HG02840 (cell line): ENCODE results near the gene NHLH2.

Experiments used
- ATAC-seq: cut with Tn5 transposase; IDR thresholded peaks from one replicate; pipeline ENCODE4 v1.9.1; 2021; ENCODE audit warnings: mild to moderate bottlenecking, moderate library complexity, moderate number of reproducible peaks; ENCODE audit not compliant: unreplicated experiment, low FRiP score

Gene NHLH2

DNA sequence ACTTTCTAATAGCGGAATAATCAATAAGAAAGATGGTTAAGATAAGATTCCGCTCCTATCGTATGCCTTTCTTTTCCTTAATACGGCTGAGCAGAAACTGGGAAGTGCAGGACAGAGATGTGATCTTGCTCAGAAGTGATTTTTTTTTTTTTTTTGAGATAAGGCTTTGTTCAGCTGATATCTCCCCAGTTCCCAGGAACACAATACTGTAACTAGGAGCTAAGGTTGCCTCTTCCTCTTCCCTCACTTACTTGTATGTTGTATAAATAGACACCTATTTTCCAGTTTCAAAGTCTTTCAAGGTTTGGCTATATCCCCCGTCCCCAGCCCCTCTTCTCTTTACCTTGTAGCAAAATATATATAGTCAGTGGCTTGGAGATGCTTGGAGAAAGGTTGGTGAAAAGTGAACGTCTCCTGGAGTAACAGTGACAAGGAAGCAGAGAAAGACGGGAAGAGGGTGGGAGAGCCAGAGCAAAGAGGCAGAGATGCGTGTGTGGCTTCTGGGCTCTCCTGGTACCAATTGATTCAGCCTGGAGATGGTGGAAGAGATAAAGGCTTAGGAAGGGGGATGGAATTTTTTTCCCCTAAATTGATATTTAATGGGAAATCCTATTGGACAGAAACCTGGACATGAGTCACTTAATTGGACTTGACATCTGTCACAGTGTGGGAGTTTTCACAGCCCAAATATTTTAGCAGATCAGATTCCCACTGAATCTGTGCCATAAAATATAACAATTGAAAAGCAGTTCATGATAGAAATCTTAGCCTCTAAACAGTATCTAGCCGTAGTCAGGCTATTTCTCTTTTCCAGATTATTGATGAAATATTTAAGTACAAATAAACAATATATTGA is at the start of gene NHLH2:
Gene NHLH2, minus strand, starts transcription at position 522 of the 856 bp plus-strand sequence. CDS start 2,754 bp downstream, outside the sequence.
- ATAC-seq = no peak

DNA sequence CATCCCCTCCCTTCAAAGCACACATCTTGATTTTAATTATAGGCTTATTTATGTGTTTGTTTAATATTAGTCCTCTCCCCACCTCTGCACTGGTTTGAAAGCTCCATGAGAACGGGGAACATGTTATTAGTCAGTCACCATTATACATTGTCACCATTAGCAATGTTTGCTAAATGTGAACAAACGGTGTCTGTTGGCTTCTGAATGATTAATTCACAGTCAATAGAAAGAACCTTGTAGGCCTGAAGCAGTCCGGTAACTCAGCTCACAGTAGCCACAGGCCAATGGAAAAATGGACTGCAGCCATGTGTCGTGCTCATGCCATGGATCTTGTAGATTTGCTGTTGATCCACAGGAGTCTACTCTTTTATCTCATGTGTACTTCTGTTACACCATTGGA is 49.7 kb upstream of the NHLH2 start:
- no peak for ATAC-seq

DNA sequence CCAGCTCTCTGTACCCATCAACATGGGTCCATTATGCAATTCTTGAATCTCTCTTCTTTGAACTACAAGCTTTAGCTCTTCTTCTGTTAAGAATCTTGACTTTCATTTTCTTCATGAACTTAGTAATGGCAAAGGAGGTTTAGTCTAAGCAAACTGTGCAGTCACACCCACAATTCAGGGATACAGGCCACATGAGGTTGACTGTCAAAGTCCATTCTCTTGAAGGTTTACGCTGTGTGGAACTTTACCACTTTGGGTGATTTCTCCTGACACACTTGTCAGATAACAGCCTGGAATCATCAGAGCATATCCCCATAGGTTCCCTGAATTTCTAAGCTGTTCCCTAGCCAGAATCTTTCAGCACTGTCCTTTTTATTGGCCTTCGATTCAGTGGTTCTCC is 48.0 kb upstream of the NHLH2 start:
- ATAC-seq = no peak

DNA sequence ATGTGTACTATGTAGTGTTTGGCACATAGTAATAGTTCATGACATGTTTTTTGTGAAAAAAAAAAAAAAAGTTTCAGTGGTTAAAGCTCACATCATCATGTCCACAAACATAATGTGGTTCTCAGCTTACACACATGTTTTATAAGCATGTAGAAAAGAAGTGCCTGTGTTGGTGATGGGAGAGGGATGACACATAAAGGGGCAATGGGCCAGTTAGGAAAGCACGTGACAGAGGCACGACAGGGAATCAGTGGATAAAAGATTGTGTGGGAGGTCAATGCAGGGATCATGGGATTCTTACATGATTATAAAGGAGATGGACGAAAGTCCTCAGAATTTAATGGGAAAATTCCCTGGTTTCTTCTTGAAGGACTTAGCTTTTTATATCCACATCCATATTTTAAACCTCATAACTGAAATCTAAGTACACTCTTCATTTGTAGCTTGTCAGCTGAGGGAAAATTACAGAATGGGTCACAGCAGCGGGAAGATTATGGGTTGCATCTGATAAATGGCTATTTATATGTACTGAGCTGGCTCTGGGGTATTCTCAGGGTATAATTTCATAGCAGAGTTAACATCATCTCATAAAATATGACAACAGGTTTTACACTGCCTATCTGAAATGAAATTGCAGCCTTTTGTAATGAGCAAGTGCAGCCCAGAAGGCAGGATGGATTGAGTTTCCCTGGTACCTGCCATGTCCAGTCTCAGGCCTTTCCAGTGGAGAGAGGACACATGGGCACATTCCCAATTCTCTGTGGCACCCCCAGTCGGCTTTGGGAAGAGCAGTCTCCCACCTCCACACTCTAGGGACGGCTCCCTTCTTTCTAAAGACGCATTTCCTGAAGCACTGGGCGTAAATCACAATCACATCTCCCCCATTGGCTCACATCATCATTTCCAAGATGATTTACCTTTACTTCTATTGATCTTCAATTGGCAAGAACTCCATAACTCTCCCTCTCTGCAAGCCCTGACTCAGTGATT is 42.3 kb upstream of the NHLH2 start:
- no peak for ATAC-seq

DNA sequence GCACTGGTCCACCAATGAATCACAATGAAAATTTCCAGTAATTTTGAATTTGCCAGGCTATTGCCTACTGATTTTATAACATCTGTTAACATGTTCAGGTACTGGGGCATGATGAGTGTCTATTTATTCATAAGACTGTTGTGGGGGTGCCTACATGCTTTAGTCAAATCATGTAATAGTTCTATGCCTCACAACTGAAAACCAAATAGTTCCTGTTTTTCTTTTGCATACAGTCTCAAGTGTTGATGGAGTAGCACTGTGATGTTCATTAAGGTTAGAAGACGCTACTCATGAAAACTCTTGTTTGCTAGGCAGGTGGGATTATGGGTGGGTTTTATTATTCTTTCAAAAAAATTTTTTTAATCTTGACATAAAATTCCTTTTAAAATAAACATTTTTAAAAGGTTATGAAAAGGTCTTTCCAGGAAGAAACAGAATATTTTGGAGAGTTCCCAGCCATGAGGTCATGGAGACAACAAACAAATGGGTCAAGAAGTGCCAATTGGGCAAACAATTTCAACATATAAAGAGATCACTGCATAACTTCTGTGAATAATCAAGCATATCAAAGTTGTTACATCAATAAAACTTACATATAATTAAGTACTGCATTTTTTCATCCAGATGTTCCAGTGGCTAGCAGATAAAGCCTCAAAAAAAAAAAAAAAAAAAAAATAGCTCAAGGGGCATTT is 40.2 kb upstream of the NHLH2 start:
- ATAC-seq = no peak

DNA sequence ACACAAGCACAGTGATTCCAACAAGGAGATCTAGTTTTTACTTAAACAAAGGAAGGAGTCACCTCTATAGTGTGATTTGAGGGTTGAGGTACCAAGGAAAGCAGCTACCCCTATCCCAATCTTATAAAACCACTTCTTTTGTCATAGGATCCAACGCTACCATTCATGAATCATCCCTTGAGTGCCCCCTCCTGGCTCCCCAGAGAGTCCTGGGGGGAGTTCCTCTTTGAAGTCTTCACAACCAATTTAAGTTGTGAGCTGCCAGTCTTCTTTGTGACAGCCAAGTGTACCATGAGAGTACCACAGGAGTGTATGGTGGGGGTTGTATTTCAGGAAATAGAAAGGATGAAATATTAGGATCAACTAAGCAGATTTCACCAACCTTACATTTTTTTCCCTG is 39.1 kb upstream of the NHLH2 start:
- no peak for ATAC-seq

DNA sequence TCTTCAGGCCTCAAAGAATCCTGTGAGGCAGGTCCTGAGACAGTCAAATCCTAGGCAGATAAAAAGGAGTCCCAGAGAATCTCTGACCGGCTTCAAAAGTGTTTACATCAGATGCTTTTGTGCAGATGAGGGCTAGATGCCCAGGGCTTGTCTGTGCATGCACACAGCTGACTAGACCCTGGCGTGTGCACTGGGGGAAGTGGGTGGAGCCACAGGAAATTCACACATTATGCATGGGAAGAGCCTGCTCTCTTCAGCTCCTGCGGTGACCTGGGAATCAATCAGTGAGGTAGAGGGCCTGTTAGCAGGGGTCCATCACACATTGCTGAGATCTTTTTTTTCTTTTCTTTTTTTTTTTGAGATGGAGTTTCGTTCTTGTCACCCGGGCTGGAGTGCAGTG is 36.6 kb upstream of the NHLH2 start:
- no peak for ATAC-seq

DNA sequence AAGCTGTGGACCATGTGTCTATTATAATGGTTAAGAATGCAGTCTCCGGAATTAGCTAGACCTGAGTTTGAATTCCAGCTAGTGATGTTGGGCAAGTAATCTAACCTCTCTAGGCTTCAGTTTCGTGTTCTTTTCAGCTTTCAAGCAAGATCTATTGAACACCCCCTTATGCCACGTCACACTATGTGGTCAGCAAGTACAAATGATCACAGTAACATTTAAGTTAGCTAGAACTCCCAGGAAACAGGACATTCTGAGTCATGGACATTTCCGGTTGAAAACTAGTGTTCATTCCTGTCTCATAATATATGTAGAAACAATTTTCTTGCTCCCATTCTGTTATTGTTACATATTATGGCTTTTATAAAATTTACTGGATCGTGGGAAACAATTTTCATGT is 34.0 kb upstream of the NHLH2 start:
- no peak for ATAC-seq

DNA sequence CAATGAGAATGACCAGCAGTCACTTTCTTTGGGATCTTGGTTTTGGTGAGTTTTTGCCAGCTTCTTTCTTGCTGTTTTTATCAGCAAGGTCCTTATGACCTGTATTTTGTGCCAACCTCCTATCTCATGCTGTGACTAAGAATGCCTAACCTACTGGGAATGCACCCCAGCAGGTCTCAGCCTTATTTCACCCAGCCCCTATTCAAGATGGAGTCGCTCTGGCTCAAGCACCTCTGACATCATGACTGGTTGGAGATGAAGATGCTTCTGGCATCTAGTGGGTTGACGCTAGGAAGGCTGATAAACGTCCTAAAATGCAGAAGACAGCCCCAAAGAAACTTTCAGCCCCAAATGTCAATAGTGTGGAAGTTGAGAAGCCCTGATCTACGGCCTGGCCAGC is 33.6 kb upstream of the NHLH2 start:
- no peak for ATAC-seq

DNA sequence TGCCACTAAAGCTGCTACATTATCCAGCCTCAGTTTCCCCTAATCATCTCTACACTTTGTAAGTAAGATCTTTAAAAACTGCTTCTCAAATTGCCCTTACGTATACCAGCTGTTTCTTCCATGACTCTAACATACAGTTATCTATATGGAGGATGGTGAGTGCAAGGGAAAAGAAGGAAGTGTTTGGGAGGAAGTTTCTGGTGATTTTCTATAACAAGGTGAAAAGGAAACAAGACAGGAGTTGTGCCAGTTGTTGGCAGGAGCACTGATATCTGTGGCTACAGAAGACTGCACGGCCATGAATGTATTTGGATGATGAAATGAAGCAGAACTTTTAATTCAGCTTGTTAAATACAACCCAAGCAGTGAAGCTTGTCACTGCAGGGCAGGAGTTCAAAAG is 32.3 kb upstream of the NHLH2 start:
- ATAC-seq = no peak

DNA sequence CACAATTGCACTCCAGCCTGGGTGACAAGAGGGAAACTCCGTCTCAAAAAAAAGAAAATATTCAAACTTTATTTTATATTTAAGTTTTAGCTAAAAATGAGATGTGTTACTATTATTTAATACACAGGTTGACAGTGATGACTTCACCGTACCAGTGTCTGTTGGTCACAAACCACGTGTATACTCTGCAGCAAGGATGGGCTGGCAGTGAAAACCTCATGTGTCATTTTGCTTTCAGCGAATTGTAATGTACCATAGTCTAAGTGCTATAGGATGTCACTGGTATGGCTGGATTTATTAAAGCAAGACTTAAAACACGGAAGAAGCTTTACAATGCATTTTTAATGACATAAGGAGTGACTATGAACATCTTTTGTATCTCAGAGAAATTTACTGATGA is 28.1 kb upstream of the NHLH2 start:
- ATAC-seq = no peak

DNA sequence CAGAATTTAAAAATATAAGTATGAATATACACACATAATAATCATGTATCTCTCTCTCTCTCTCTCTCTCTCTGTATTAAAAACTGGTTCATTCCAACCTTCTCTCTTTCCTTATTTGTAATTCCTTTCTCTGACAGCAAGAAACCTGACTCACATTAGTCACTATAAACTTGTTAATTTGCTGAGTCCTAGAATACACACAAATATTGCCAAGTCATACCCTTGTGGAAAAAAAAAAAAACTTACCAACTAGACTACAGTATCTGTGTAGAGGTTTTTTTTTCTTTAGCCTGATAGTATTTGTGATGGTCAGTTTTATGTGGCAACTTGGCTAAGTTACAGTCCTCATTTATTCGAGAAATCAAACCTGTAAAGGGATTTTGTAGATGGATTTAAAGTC is 26.3 kb upstream of the NHLH2 start:
- ATAC-seq = no peak

DNA sequence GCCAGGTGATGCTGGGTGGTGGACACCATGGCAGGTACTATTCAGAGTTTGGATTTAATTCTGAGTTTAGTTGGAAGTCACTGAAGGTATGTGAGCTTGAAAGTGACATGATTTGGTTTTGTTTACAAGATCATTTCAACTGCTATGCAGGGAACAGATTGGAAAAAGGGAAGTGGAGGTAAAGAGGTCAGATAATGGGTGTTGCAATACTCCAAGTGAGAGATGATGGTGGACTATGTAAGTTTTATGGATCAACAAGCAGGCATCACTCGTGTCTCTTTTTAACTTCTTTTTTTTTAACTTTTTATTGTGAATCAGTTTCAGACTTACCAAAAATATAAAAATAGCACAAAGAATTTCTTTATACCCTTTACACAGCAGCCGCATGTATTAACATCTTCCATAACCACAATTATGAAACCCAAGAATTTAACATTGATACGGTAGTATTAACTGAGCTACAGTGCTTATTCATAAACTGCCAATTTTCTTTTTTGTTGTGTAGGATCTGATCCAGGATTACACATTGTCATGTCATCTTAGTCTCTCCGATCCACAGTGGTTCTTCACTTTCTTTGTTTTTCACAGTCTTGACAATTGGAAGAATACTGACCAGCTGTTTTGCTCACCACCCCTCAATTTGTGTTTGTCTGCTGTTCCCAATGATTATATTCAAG is 24.9 kb upstream of the NHLH2 start:
- no peak for ATAC-seq

DNA sequence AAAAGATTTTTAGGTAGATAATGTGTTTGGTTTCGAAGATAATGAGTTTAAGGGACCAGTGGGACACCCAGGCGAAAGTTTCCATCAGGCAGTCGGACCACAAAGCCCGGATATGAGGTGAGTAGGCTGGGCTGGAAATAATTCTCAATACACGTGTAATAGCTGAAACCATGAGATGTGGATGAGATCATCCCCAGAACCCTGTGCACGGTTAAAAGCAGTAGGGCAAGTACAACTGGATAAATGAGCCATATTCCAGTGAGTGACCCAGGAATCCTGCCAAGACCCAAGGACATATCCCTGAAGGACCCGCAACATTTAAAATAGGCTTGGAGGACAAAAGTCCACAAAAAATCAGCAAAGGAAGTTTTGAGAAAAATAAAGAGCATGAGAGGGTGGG is 21.5 kb upstream of the NHLH2 start:
- ATAC-seq = no peak

DNA sequence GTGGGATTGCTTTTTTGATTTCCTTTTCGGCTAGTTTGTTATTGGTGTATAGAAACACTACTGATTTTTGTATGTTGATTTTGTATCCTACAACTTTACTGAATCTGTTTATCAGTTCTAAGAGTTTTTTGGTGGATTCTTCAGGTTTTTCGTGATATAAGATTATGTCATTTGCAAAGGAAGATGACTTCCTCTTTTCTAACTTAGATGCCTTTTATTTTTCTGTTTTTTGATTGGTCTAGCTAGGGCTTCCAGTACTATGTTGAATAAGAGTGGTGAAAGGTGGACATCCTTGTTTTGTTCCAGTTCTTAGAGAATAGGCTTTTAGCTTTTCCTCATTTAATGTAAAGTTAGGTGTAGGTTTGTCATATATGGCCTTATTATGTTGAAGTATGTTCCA is 13.1 kb upstream of the NHLH2 start:
- no peak for ATAC-seq

DNA sequence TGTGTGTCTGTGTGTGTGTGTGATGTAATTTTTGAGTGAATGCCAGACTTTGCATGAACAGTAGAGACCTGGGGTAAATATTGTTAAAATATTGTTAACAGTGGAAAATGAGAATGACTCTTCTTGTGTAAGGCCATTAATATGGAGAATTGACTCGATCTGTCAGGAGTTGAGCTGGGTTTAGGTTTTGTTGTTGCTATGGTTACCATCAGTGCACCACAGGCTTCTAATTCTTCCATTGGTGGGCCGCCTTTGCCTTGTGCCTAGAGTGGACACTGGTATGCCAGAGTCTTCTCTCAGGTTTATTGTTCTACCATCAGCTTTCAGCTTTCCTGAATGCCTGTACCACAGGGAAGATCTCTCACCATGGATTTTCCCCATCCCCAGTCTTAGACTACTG is 10.0 kb upstream of the NHLH2 start:
- no peak for ATAC-seq

DNA sequence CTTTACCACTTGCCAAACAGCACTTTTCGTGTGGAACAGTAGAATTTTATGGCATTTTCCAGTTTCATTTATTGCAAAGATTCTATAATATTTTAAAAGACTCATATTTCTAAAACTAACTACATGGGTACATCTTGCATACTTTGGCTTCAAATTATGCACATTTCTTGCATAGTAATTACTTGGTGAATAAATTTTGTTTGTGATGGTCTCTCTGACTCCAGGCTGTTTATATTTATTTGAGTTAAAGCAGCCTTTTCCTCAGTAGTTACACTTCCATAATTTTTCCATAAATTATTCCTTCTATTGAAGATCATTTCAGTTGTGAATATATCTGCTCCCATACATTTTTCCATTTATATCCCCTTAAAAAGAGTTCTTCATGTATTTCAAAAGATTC is 6.9 kb upstream of the NHLH2 start:
- ATAC-seq = no peak

DNA sequence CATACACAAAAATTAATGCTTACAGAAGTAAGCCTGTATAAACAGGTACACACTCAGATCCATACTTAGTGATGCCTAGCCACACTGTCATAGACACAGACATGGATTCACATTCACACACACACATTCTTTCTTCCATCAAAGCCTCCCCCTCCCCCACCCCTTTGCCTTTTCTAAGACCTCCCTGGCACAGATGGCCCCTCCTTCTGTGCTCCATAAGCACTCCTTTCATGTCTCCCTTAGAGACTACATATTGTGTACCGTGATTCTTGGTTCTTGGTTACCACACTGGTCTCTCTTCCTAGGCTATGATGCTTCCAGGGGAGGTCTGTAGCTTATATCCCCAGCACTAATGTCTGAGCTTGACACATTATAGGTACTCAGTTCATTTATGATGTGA is 2.0 kb upstream of the NHLH2 start:
- ATAC-seq = no peak

DNA sequence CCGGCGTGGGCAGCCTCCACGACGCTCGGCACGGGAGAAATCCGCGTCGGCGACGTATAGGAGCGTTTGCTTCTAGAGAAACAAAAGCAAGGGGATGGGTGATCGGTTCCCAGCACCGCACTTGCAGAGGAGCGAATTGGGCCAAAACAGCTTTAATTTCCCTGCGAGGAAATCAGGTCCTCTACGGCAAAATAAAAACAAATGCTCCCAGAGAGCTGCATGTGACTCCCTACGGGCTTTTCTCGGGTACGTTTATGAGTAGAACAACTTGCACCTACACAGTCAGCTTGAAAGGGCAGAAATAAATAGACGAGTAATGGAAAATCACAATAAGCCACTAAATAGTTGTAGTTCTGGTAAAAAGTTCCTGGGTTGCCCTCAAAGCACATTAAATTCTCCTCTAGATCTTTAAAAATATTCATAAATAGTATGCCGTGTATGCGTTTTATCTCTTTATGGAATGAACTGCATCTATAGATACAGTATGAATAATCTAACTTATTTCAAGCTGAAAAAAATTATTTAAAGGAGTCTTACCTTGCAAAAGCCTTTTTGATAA is 1.2 kb downstream of the NHLH2 start:
- no peak for ATAC-seq
